HG03558 (cell line): ENCODE results near the gene FBN2.
"Not testable (repeated sequence)": the region's sequence is repeated elsewhere in the genome, so short reads cannot be mapped to it uniquely, and the experiment has no call there.

Experiments used
- ATAC-seq: cut with Tn5 transposase; IDR thresholded peaks from one replicate; pipeline ENCODE4 v1.9.1; 2021; ENCODE audit warnings: moderate number of reproducible peaks; ENCODE audit not compliant: unreplicated experiment; ENCODE audit errors: extremely low read depth

The FBN2 gene

GRCh38 chr5:128483738-128484137, 54.3 kb downstream of the FBN2 start:
- ATAC-seq = no peak

GRCh38 chr5:128480906-128481633, 57.0 kb downstream of the FBN2 start:
- ATAC-seq = no peak

DNA sequence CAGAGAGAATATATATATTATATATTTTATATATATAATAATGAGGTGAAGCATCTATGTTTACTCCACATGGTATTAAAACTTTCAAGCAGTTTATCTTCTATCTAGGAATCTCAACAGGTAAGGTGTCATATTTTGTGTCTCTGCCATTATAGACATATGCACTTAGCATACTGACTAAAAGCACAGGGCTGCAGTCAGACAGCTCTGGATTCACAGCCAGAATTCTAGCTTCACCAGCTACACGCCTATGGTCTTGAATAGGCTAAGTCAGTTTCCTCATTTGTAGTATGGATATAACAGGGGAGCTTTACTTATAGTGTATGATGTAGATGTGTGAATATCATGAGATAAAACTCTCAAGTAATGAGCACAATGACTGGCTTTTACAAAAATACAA, 57.9 kb downstream of the FBN2 start:
- no peak for ATAC-seq

DNA sequence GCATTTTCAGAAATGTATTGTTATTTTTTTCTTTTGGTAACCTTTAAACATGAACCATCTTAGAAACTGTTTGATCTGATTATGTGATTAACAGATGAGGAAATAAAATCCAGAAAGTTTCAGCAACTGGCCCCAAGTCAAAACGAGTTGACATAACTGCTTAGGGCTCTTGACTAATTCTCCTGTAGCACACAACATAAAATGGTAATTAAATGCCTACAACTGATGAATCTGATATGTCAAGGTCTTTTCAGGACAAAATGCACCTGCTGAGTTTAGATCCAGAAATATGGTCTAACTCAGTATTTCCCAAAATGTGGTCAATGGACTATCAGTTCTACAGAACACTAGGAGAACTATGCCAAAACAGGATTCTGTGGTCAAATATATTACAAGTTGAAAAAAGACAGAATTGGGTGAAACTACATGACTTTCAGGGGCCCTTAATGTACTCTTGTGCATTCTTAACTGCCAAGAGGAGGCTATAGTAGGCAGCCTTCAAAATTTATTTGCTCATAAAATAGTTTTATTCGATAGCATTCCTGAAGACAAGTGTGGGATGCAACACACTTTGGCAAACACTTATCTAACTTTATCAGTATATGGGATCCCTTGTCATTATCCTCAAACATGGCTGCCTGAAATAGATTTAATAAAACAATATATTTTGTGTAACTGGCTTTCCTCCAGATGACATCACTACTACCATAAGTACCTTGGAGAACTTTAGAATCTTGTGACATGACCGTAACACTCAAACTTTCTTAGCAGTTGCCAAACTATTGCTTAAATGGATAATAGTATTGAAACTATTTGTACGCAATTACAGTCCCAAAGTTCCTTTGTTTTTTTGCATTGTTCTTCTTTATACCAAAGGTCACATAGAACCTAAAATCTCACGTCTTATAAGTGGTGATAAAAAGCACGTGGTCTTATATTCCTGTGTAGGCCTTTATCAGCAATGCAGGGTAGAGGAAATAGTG, 59.4 kb downstream of the FBN2 start:
- ATAC-seq = no peak

GRCh38 chr5:128477944-128478343, 60.1 kb downstream of the FBN2 start:
- no peak for ATAC-seq

- ATAC-seq = no peak
Measured at GRCh38 chr5:128475693-128476092, 62.4 kb downstream of the FBN2 start.

DNA sequence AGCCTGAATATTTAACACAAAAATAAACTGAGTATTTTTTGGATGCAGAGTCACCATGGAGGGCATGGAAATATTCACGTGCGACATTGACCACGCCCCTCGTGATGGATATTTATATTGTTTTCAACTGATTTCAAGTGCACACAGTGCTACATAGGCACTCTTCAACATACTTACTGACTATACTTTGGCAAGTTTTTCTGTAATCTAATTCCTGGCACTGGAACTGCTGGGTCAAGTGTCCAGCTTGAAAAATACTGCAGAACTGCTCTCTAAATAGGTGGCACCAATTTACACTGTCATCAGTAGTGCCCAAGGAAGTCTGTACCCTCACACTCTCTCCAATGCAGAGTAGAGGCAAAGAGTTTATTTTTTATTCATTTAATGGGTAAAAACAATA, 65.1 kb downstream of the FBN2 start:
- ATAC-seq = no peak

DNA sequence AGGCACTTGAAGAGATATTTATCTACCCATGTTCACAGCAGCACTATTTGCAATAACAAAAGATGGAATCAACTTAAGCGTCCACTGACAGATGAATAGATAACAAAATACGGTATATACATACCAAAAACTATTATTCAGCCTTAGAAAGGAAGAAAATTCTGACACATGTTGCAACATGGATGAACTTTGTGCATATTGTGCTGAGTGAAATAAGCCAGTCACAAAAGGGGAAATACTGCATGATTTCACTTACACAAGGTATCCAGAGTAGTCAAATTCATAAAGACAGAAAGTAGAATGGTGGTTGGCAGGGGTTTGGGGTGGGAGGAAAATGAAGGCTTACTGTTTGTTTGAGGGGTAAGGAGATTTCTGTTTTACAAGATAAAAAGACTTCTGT, 66.0 kb downstream of the FBN2 start:
- no peak for ATAC-seq

DNA sequence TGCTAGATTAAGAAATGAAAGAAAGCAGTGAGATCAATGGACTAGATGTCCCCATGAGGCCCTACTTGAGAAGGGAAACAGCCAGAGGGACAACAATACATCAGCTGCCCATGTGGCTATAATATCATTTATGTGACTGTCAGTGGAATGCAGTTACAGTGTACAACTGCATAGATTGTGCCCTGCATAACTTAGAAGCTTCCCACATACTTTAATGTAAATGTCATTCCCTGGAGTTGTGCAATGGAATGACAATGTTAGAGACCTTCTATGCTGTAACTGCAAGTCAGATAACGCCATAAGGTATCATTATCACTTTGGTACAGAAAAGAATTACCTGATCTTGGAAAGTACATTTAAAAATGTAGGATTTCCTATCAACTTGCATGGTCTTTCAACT, 67.4 kb downstream of the FBN2 start:
- no peak for ATAC-seq

DNA sequence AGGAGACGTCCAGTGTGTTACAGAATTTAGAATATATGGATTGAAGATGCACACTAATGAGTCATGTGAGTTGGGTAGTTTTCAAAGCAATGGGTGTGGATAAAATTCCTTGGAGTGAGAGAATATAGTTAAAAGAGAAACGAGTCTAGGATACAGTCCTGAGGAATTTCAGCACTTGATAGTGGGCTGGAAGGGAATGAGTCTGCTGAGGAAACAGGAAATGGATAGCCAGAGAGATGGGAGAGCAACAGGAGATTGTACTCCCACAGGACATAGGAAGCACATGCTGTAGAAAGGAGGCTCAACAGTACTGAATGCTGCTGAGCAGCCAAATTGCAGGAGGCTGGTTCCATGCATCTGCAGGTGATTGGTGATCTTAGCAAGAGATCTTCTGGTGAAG, 68.1 kb downstream of the FBN2 start:
- no peak for ATAC-seq

DNA sequence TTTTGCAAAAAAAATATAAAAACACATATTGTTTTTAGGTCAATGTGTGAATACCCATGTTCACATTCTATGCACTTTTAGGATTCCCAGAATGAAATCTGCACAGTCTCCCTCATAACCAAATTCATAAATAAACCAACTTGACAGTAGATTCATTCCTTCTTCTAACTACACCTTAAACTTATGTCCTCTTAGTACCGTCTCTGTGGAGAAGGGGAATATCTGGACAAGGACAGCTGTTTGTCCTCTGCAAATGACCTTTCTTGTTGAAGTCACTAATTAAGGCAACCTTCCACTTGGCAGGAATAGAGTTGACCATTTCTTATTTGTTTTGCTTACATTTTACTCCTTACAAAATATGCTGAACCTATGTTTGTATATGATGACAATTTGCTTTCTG, 71.1 kb downstream of the FBN2 start:
- no peak for ATAC-seq

DNA sequence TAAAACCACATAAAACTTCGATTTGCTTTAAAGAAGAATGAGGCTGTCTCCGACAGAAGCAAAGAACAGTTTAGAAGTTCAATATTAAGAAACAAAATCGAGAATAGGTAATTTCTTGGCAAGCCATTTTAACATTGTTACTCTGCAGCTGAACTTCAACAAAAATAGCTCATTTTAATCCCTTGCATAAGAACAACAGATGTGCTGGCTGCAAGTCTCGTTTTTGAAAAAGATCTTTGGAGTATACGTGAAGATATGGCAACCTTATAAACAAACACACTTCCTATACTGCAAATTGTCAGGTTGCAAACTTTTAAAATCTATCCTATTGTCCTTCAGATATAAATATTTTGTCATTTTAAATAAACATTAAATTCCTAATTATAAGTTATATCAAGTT, 71.5 kb downstream of the FBN2 start:
- ATAC-seq = no peak

- ATAC-seq = no peak
Measured at GRCh38 chr5:128464596-128464995, 73.4 kb downstream of the FBN2 start.

DNA sequence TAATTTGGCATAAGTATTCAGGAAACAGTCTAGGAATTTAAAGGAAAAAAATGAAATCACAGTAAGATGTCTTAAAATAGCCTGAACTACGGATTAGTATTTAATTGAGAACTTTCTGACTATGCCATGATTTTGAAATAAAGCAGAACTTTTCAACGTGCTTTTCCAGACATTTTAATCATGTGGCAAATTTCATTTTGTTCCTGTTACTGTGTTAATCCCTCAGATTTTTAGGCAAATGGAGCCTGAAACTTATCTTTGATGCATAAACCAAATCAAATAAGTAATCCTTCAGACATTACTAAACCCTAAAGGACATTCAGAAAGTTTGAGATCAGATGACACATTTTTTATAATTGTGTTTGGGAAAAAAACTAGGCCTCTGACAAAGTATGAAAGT, 75.7 kb downstream of the FBN2 start:
- ATAC-seq = no peak

GRCh38 chr5:128457147-128457915, 80.7 kb downstream of the FBN2 start:
- not testable (repeated sequence) for ATAC-seq

DNA sequence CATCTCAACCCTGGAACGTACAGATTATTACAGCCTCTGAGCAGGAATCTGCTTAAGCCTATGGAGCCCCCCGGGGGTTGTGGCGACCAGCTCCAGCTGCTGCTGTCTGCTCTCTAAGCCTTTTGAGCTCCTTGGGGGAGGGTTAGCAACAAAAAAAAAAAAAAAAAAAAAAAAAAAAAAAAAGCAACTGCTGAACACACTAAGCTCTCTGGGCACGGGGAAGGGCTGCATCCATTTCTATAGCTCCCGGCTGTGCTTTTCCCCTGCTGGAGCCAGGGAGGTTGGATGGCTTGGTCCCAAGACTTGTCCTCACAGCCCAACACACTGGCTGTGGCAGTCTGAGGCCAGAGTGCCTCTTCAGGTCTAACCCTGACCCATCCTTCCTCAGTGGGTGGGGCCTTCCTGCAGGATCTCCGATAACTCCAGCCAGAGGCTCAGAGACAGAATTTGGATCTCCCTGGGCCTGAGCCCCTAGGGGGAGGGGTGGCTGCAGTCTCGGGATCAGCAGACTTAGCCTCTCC, 82.1 kb downstream of the FBN2 start:
- no peak for ATAC-seq

GRCh38 chr5:128453121-128453520, 84.9 kb downstream of the FBN2 start:
- no peak for ATAC-seq

- not testable (repeated sequence) for ATAC-seq
Measured at GRCh38 chr5:128447224-128447623, 90.8 kb downstream of the FBN2 start.

DNA sequence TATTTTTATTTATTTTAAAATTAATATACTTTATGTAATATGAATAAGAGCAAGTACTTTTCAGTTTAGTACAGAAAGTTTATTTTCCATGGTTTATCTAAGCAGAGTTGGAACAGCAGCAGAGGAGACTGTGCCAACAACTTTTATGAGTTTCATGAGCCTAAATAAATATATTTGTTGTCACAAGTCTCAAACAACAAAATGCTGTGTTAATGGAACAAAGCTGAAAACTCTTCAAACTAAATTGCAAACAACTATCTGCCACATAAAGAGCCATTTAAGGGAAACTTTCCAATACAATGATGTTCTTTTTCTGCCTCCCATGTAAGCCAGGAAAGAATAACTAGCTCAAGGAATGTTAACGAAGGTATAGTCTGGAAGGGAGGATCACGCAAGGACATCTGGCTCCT, 96.1 kb downstream of the FBN2 start:
- no peak for ATAC-seq

DNA sequence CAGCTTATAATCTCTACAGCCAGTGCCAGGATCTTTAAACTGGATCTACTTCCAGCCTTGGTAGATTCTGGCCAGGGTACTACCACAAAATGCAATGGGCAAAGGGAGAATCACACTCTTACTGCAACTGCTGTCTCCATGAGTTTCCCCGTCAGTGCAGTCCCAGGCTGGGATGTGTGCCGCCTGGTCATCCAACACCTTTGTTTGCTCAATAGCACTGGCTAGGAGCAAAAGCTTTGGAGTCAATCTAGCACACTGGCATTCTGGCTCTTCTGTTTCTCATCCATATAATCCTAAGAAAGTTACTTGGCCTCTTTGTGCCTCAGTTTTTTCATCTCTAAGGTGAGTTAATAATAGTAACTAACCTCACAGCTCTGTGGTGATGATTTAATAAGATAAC, 96.9 kb downstream of the FBN2 start:
- ATAC-seq = no peak
